Measurements from ENCODE around the gene PTBP2.
A peak's percentile ranks its signal among the peaks of the same experiment; 100 is the strongest.

PTBP2 gene, protein sequence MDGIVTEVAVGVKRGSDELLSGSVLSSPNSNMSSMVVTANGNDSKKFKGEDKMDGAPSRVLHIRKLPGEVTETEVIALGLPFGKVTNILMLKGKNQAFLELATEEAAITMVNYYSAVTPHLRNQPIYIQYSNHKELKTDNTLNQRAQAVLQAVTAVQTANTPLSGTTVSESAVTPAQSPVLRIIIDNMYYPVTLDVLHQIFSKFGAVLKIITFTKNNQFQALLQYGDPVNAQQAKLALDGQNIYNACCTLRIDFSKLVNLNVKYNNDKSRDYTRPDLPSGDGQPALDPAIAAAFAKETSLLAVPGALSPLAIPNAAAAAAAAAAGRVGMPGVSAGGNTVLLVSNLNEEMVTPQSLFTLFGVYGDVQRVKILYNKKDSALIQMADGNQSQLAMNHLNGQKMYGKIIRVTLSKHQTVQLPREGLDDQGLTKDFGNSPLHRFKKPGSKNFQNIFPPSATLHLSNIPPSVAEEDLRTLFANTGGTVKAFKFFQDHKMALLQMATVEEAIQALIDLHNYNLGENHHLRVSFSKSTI

DNA sequence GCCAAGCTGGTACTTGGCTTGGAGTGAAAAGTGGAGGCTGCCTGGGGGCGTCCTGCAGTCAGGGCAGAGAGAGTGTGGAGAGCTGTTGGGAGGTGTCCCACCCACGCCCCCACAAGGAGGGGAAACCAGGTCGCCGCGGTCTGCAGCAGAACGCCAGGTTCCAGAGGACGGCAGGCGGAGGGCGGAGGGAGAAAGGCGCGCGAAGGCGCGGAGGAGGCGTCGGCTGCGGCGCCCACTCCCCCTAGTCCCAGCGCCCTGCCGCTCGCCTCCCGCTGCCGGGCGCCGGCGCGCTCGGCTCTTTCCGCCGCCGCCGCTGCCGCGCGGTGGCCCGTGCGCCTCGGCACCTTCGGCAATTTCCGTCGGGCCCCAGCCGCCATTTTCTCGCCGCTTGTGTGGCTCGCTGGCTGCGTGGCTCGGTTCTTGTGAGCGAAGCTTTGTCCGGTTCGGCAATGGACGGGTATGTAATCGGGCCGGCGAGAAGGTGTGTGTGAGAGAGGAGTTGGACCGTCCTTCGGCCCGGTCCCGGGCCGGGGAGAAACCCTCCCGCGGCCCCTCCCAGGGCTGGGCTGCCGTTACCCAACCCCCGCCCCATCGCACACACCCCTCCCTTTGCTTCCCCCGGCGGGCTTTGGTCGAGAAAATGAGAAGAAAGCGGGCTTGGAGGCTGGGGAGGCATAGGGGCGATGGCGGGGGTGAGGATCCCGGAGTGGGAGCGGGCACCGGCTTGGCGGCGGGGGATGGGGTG is at the start of gene PTBP2:
TSS of gene PTBP2 (plus strand) at position 369 of the 745 bp plus-strand sequence. CDS start at position 450, 81 bp downstream.
- DNase-seq (ENCODE audit: low read depth in 2 of 2) = peak; percentile 47 to 55

DNA sequence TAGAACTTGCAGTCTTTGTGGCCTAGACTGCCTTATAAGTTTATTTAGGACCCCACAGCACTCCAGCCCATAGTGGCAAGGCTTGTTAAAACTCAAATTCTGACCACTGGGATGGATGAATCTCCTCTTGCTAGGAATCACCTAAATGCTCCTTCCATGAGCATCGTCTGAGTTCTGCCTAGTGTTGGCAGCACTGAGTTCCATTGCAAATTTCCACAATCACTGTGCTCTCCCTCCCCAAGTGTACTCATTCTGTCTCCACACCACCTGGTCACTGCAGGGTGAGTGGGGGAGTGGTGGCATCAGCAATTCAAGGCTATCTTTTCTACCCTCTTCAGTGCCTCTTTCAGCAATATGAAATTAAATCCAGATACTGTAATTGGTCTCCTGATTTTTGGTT is 46.7 kb upstream of the PTBP2 start:
- no peak for DNase-seq (ENCODE audit: low read depth in 2 of 2)

DNA sequence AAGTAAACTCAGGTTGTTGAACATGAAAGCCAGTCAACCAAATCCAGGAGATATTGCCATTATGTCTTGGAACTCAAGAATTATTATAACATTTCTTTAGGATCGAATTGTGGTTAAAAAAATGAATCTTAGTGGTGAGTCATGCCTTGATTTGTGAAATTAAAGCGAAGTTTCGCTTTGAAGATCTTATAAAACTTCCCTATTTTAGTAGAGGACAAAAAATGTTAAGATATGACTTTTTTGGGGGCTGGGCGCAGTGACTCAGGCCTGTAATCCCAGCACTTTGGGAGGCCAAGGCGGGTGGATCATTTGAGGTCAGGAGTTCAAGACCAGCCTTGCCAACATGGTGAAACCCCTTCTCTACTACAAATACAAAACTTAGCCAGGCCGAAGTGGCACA is 39.5 kb upstream of the PTBP2 start:
- DNase-seq (ENCODE audit: low read depth in 2 of 2) = no peak

GRCh38 chr1:96683931-96684330 is 37.7 kb upstream of the PTBP2 start:
- DNase-seq (ENCODE audit: low read depth in 2 of 2) = no peak

- DNase-seq (ENCODE audit: low read depth in 2 of 2) = no peak
Observed at GRCh38 chr1:96684744-96685143, 36.8 kb upstream of the PTBP2 start.

- DNase-seq (ENCODE audit: low read depth in 2 of 2) = no peak
Observed at GRCh38 chr1:96688767-96689166, 32.8 kb upstream of the PTBP2 start.

DNA sequence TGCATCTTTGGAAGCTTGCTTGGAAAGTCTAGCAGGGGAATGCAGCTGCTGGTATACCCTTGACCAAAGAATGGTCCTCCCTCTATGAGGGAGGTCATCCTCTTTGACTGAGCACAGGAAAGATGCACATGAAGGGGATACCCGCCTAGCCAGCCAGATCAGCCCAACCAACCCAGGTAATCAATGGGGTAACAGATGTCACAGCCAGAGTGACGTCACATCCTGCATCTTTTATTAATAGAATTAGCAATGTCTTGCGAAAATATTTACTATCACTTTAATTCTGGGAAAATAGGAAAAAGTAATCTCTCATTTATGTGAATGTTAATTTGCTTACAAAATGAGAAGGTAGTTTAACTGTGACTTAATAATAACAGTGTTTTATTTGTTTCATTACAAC is 25.6 kb upstream of the PTBP2 start:
- no peak for DNase-seq (ENCODE audit: low read depth in 2 of 2)

DNA sequence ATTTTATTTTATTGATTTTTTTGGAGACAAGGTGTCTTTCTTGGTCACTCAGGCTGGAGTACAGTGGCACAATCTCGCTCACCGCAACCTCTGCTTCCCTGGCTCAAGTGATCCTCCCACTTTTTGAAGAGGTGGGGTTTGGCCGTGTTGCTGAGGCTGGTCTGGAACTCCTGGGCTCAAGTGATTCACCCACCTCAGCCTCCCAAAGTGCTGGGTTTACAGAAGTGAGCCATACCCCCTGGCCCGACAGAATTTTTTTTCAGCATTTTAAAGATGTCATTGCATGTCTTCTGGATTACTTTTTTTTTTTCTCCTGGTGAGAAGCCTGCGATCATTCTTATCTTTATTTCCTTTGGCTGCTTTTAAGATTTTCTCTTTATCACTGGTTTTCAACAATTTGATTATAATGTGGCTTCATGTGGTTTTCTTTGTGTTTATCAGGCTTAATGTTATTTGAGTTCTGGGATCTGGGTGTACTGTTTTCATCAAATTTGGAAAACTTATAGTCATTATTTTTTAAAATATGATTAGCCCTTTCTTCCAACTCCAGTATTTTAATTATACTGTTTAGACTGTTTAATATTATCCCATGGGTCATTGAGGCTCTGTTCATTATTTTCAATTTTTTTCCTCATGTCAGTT is 23.1 kb upstream of the PTBP2 start:
- no peak for DNase-seq (ENCODE audit: low read depth in 2 of 2)

DNA sequence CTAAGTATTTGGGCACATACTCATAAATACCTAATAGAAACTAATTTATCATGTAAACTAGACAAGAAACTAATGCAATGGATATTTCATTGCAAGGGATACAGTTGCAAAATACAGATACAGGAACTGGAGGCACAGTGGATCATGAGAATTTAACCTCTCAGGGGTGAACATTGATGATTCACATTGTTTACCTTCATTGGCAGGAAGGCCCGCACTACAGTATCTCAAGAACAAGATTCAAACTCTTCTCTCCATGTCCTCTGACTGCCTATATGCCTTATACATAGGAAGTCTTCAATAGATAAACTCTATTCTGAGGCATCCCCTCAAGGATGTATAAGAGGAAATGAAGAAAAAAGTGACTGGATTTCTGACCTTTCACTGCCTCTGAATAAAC is 18.4 kb upstream of the PTBP2 start:
- DNase-seq (ENCODE audit: low read depth in 2 of 2) = no peak

DNA sequence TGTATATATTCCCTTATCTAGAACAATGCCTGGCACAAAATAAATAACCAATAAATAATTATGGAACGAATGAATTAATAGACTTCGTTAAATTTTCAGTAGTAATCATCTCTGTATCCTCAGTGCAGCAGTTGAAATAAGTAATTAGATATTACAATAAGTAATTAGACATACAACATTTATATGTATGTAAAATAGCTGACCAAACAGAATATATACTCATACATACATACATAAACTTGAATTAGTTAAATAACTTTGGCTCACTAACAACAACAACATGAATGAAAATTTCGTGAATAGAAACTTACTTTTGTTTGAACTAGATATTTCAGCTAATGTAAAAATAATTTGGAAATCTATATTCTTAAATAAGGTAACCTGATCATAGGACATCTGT is 14.6 kb upstream of the PTBP2 start:
- DNase-seq (ENCODE audit: low read depth in 2 of 2) = no peak

DNA sequence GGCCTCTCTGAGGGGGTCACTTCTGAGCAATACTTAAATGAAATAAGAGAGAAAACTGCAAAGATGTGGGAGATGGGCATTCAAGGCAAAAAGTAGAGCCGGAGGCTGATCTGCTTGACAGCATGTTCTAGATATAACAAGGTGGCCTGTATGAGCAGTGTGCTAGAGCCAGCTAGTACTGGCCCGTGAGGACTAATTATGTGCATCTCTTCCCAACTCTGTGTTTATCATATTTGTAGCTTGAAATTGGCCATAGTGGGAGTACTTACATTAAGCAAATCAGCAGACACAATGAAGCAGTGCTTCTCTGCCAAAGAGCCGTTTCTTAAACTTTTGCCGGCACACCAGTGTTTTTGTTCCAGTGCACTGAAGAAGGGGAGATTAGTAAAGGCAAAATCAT is 13.1 kb upstream of the PTBP2 start:
- DNase-seq (ENCODE audit: low read depth in 2 of 2) = no peak

- no peak for DNase-seq (ENCODE audit: low read depth in 2 of 2)
Observed at GRCh38 chr1:96710708-96711477, 10.7 kb upstream of the PTBP2 start.

DNA sequence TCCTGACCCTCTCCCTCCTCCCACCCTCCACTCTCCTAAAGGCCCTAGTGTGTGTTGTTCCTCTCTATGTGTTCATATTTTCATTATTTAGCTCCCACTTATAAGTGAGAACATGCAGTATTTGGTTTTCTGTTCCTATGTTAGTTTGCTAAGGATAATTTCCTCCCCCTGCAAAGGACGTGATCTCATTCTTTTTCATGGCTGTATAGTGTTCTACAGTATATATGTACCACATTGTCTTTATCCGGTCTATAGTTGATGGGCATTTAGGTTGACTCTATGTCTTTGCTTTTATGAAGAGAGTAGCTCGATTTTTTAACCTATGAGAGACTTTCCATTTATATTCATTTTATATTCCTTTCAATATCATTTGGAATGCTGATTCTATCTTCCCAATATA is 7.9 kb upstream of the PTBP2 start:
- no peak for DNase-seq (ENCODE audit: low read depth in 2 of 2)

GRCh38 chr1:96714881-96715280 is 6.7 kb upstream of the PTBP2 start:
- no peak for DNase-seq (ENCODE audit: low read depth in 2 of 2)

DNA sequence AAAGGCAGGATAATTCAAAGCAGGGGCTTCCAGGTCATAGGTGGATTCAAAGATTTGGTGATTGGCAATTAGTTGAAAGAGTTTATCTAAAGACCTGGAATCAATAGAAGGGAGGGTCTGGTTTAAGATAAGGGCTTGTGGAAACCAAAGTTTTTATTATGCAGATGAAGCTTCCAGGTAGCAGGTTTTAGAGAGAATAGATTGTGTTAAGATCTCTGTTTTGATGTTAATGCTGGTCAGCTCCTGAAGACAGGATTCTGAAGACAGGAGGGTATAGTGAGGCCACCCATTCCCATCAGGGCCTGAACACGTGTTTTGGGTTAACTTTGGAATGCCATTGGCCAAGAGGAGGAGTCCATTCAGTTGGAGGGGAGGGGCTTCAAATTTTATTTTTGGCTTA is 6.1 kb upstream of the PTBP2 start:
- no peak for DNase-seq (ENCODE audit: low read depth in 2 of 2)

DNA sequence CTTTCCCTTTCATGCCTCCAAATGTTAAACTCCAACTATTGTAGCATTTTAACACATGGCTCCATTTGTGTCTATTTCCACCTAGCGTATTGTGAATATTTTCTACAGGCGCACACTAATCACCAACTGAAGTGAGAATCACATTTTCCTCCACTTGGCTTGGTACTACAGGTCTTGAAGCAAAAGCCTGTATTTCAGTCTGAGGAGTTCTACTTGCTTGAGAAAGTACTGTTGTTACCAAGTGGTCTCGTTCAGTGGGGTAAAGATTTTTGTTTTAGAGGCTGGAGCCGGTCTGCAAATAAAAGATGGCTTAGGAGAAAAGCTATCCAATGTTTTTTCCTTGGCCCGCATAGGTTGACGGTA is 550 bp upstream of the PTBP2 start:
- no peak for DNase-seq (ENCODE audit: low read depth in 2 of 2)

DNA sequence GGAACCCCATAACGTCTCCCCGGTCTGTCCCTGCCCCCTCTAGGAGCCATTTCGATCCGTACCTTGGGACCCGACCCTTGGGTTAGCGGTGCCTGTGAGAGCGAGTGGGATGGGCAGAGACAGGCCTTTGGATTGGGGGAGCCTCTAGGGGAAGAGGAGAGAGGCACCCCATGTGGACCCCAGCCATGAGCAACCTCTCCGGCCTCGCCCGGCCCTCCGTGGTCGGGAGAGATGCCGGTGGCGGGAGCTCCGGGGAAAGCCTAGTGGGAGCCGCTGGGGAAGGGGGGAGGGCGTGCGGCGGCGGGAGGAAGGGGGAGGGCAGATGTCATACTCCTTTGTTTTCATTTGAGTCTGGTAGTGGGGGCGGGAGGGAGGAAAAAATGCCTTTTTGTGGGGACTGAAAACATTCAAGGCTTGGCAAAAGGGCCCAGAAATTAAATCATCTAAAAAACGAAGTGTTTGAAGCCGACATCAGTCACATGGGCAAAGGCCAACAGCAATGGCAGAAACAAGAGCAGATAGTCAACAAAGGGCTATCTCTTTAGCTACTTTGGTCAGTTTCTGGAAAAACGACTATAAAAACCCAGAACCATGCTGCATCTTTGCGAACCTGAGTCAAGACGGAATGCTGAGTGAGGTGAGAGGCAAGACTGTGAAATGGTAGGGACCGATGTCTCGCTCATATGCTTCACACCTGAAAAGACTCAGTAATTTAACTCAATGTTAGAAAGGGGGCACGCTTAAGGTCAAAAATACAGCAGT is 758 bp downstream of the PTBP2 start:
- peak; percentile 10 to 13 for DNase-seq (ENCODE audit: low read depth in 2 of 2)

DNA sequence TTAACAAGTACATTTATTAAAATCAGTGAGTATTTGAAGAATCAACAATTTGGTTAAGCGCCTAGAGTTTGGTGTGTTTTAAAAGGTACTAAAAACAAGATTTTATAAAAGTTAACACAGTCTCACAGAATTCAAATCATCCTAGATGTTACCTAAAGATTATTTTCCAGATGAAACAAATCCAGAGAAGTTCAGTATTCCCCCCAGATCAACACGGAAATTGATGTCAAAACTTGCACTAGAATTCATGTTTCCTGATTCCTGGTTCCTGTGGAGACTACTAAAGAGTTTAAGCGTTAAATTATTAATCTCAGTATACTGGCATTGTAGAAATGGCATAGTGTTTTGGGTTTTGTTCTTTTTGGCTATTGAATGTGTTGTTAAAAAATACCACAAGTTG is 1.4 kb downstream of the PTBP2 start:
- DNase-seq (ENCODE audit: low read depth in 2 of 2) = no peak

GRCh38 chr1:96723377-96723776 is 1.8 kb downstream of the PTBP2 start:
- no peak for DNase-seq (ENCODE audit: low read depth in 2 of 2)

DNA sequence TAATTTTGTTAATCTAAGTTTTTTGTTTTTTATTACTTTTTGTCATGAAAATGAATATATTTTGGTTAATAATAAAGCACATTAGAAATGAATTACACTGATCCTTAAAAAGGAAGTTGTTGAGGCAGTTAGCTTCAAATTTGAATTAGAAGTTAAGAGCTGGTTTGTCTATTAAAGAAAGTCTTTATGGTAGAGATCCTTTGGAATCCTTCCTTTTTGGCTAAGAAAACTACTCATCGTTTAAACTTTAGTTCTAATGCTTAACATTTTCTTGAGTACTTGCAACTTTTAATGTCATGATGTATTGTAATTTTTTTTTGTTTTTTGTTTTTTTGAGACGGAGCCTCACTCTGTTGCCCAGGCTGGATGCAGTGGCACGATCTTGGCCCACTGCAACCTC is 2.4 kb downstream of the PTBP2 start:
- no peak for DNase-seq (ENCODE audit: low read depth in 2 of 2)

DNA sequence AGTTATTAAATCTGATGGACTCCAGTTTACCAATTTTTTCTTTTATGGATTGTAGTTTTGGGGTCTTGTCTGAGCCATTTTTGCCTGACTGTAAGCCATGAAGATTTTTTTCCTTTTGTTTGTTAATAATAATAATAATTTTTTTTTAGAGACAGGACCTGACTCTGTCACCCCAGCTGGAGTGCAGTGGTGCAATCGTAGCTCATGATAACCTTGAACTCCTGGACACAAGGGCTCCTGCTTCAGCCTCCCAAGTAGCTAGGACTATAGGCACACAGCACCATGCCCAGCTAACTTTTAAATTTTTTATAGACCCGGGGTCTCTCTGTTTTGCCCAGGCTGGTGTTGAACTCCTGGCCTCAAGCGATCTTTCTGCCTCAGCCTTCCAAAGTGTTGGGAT is 6.3 kb downstream of the PTBP2 start:
- DNase-seq (ENCODE audit: low read depth in 2 of 2) = no peak

Measured in activated CD8-positive, alpha-beta memory T cell treated with anti-CD3 and anti-CD28 coated beads for 4 hours (primary cell).